ENCODE measurements around the gene CLDN15.
A peak's percentile ranks its signal among the peaks of the same experiment; 100 is the strongest.

Gene CLDN15

GRCh38 chr7:101243646-101244374 lies 6.2 kb upstream of the CLDN15 start:
- Histone ChIP-seq H3K27me3 (ENCODE audit: low read depth, low read length) (no peaks in the 10 kb centered on the region), H3K27ac (ENCODE audit: low read length) (peak overlapping the region; percentile 97), H3K4me3 (ENCODE audit: low read depth in 1 of 2, low read length in 2 of 2) (peak overlapping the region; percentile 97 to 98), H3K9me3 (ENCODE audit: control insufficient read depth in 1 of 2, low read length in 2 of 2) (no peaks in the 10 kb centered on the region), H3K4me1 (ENCODE audit: control insufficient read depth in 1 of 2, insufficient read depth in 2 of 2, low read length in 2 of 2) (peaks cover 8 to 23% of the 10 kb centered on the region in 2 donors), H3K36me3 (ENCODE audit: control insufficient read depth in 1 of 2, insufficient read depth in 2 of 2, low read length in 2 of 2) (peaks cover 7 to 23% of the 10 kb centered on the region in 2 donors)

- peaks cover 8 to 31% of the 10 kb centered on the region in 2 donors for H3K4me1 ChIP-seq (ENCODE audit: control insufficient read depth in 1 of 2, insufficient read depth in 2 of 2, low read length in 2 of 2)
- no peak overlapping the region for H3K27ac ChIP-seq (ENCODE audit: low read length)
- H3K4me3 ChIP-seq (ENCODE audit: low read depth in 1 of 2, low read length in 2 of 2), result no peak overlapping the region
- peaks cover 7 to 27% of the 10 kb centered on the region in 2 donors for H3K36me3 ChIP-seq (ENCODE audit: control insufficient read depth in 1 of 2, insufficient read depth in 2 of 2, low read length in 2 of 2)
- no peaks in the 10 kb centered on the region for H3K27me3 ChIP-seq (ENCODE audit: low read depth, low read length)
- no peaks in the 10 kb centered on the region for H3K9me3 ChIP-seq (ENCODE audit: control insufficient read depth in 1 of 2, low read length in 2 of 2)
Measured at GRCh38 chr7:101241443-101242349, 4.1 kb upstream of the CLDN15 start.

GRCh38 chr7:101241015-101241363 lies 3.4 kb upstream of the CLDN15 start:
- peaks cover 8 to 30% of the 10 kb centered on the region in 2 donors for H3K4me1 ChIP-seq (ENCODE audit: control insufficient read depth in 1 of 2, insufficient read depth in 2 of 2, low read length in 2 of 2)
- H3K9me3 ChIP-seq (ENCODE audit: control insufficient read depth in 1 of 2, low read length in 2 of 2), result no peaks in the 10 kb centered on the region
- no peak overlapping the region for H3K4me3 ChIP-seq (ENCODE audit: low read depth in 1 of 2, low read length in 2 of 2)
- H3K27me3 ChIP-seq (ENCODE audit: low read depth, low read length), result no peaks in the 10 kb centered on the region
- H3K36me3 ChIP-seq (ENCODE audit: control insufficient read depth in 1 of 2, insufficient read depth in 2 of 2, low read length in 2 of 2), result peaks cover 7 to 27% of the 10 kb centered on the region in 2 donors
- peak overlapping the region; percentile 84 for H3K27ac ChIP-seq (ENCODE audit: low read length)

GRCh38 chr7:101240226-101241014 lies 2.8 kb upstream of the CLDN15 start:
- peaks cover 7 to 31% of the 10 kb centered on the region in 2 donors for H3K36me3 ChIP-seq (ENCODE audit: control insufficient read depth in 1 of 2, insufficient read depth in 2 of 2, low read length in 2 of 2)
- H3K27me3 ChIP-seq (ENCODE audit: low read depth, low read length), result no peaks in the 10 kb centered on the region
- H3K4me3 ChIP-seq (ENCODE audit: low read depth in 1 of 2, low read length in 2 of 2), result peak overlapping the region in 1 of 2 donors; percentile 26
- H3K4me1 ChIP-seq (ENCODE audit: control insufficient read depth in 1 of 2, insufficient read depth in 2 of 2, low read length in 2 of 2), result peaks cover 8 to 24% of the 10 kb centered on the region in 2 donors
- H3K9me3 ChIP-seq (ENCODE audit: control insufficient read depth in 1 of 2, low read length in 2 of 2), result no peaks in the 10 kb centered on the region
- H3K27ac ChIP-seq (ENCODE audit: low read length), result peak overlapping the region; percentile 84

GRCh38 chr7:101239951-101240220 lies 2.3 kb upstream of the CLDN15 start:
- no peaks in the 10 kb centered on the region for H3K9me3 ChIP-seq (ENCODE audit: control insufficient read depth in 1 of 2, low read length in 2 of 2)
- no peaks in the 10 kb centered on the region for H3K27me3 ChIP-seq (ENCODE audit: low read depth, low read length)
- H3K27ac ChIP-seq (ENCODE audit: low read length), result peak overlapping the region; percentile 78
- H3K36me3 ChIP-seq (ENCODE audit: control insufficient read depth in 1 of 2, insufficient read depth in 2 of 2, low read length in 2 of 2), result peaks cover 7 to 31% of the 10 kb centered on the region in 2 donors
- peak overlapping the region in 1 of 2 donors; percentile 26 for H3K4me3 ChIP-seq (ENCODE audit: low read depth in 1 of 2, low read length in 2 of 2)
- H3K4me1 ChIP-seq (ENCODE audit: control insufficient read depth in 1 of 2, insufficient read depth in 2 of 2, low read length in 2 of 2), result peaks cover 8 to 20% of the 10 kb centered on the region in 2 donors

GRCh38 chr7:101239191-101239950 lies 1.8 kb upstream of the CLDN15 start:
- Histone ChIP-seq H3K36me3 (ENCODE audit: control insufficient read depth in 1 of 2, insufficient read depth in 2 of 2, low read length in 2 of 2) (peaks cover 7 to 31% of the 10 kb centered on the region in 2 donors), H3K4me1 (ENCODE audit: control insufficient read depth in 1 of 2, insufficient read depth in 2 of 2, low read length in 2 of 2) (peaks cover 8 to 20% of the 10 kb centered on the region in 2 donors), H3K4me3 (ENCODE audit: low read depth in 1 of 2, low read length in 2 of 2) (peak overlapping the region in 1 of 2 donors; percentile 64), H3K9me3 (ENCODE audit: control insufficient read depth in 1 of 2, low read length in 2 of 2) (no peaks in the 10 kb centered on the region), H3K27me3 (ENCODE audit: low read depth, low read length) (no peaks in the 10 kb centered on the region), H3K27ac (ENCODE audit: low read length) (peak overlapping the region; percentile 78)

- Histone ChIP-seq H3K9me3 (ENCODE audit: control insufficient read depth in 1 of 2, low read length in 2 of 2) (no peaks in the 10 kb centered on the region), H3K27ac (ENCODE audit: low read length) (peak overlapping the region; percentile 78), H3K27me3 (ENCODE audit: low read depth, low read length) (no peaks in the 10 kb centered on the region), H3K4me3 (ENCODE audit: low read depth in 1 of 2, low read length in 2 of 2) (peak overlapping the region in 1 of 2 donors; percentile 64), H3K4me1 (ENCODE audit: control insufficient read depth in 1 of 2, insufficient read depth in 2 of 2, low read length in 2 of 2) (peaks cover 5 to 14% of the 10 kb centered on the region in 2 donors), H3K36me3 (ENCODE audit: control insufficient read depth in 1 of 2, insufficient read depth in 2 of 2, low read length in 2 of 2) (peaks cover 7 to 31% of the 10 kb centered on the region in 2 donors)
Measured at GRCh38 chr7:101238226-101239182, 902 bp upstream of the CLDN15 start.

- H3K27ac ChIP-seq (ENCODE audit: low read length), result peak overlapping the region; percentile 92
- peaks cover 0 to 19% of the 10 kb centered on the region in 2 donors for H3K4me1 ChIP-seq (ENCODE audit: control insufficient read depth in 1 of 2, insufficient read depth in 2 of 2, low read length in 2 of 2)
- H3K27me3 ChIP-seq (ENCODE audit: low read depth, low read length), result no peaks in the 10 kb centered on the region
- peaks cover 7 to 31% of the 10 kb centered on the region in 2 donors for H3K36me3 ChIP-seq (ENCODE audit: control insufficient read depth in 1 of 2, insufficient read depth in 2 of 2, low read length in 2 of 2)
- no peaks in the 10 kb centered on the region for H3K9me3 ChIP-seq (ENCODE audit: control insufficient read depth in 1 of 2, low read length in 2 of 2)
- peak overlapping the region in 1 of 2 donors; percentile 64 for H3K4me3 ChIP-seq (ENCODE audit: low read depth in 1 of 2, low read length in 2 of 2)
Measured at GRCh38 chr7:101236292-101236835, 1.2 kb downstream of the CLDN15 start.

- Histone ChIP-seq H3K4me3 (ENCODE audit: low read depth in 1 of 2, low read length in 2 of 2) (peak overlapping the region in 1 of 2 donors; percentile 56), H3K27me3 (ENCODE audit: low read depth, low read length) (no peaks in the 10 kb centered on the region), H3K4me1 (ENCODE audit: control insufficient read depth in 1 of 2, insufficient read depth in 2 of 2, low read length in 2 of 2) (peaks cover 0 to 19% of the 10 kb centered on the region in 2 donors), H3K36me3 (ENCODE audit: control insufficient read depth in 1 of 2, insufficient read depth in 2 of 2, low read length in 2 of 2) (peaks cover 2 to 25% of the 10 kb centered on the region in 2 donors), H3K27ac (ENCODE audit: low read length) (peak overlapping the region; percentile 92), H3K9me3 (ENCODE audit: control insufficient read depth in 1 of 2, low read length in 2 of 2) (no peaks in the 10 kb centered on the region)
Measured at GRCh38 chr7:101235522-101235921, 2.1 kb downstream of the CLDN15 start.
